LNCaP clone FGC (cell line): ENCODE measurements around the gene POLA1.

Source experiments
- DNase-seq: peaks from one replicate; pipeline ENCODE4 v3.0.0-alpha.2; 2011; ENCODE audit warnings: low read depth
- H3K4me3 ChIP-seq: 2 replicates; pipeline ENCODE4 v1.5.1; 2011; ENCODE audit warnings: mild to moderate bottlenecking, low read depth, low read length, control low read depth
- CTCF ChIP-seq: IDR thresholded peaks from 2 replicates; pipeline ENCODE4 v1.5.1; 2012; ENCODE audit warnings: mild to moderate bottlenecking; ENCODE audit not compliant: control insufficient read depth, insufficient read depth; ENCODE audit errors: extremely low read depth

Gene POLA1, protein sequence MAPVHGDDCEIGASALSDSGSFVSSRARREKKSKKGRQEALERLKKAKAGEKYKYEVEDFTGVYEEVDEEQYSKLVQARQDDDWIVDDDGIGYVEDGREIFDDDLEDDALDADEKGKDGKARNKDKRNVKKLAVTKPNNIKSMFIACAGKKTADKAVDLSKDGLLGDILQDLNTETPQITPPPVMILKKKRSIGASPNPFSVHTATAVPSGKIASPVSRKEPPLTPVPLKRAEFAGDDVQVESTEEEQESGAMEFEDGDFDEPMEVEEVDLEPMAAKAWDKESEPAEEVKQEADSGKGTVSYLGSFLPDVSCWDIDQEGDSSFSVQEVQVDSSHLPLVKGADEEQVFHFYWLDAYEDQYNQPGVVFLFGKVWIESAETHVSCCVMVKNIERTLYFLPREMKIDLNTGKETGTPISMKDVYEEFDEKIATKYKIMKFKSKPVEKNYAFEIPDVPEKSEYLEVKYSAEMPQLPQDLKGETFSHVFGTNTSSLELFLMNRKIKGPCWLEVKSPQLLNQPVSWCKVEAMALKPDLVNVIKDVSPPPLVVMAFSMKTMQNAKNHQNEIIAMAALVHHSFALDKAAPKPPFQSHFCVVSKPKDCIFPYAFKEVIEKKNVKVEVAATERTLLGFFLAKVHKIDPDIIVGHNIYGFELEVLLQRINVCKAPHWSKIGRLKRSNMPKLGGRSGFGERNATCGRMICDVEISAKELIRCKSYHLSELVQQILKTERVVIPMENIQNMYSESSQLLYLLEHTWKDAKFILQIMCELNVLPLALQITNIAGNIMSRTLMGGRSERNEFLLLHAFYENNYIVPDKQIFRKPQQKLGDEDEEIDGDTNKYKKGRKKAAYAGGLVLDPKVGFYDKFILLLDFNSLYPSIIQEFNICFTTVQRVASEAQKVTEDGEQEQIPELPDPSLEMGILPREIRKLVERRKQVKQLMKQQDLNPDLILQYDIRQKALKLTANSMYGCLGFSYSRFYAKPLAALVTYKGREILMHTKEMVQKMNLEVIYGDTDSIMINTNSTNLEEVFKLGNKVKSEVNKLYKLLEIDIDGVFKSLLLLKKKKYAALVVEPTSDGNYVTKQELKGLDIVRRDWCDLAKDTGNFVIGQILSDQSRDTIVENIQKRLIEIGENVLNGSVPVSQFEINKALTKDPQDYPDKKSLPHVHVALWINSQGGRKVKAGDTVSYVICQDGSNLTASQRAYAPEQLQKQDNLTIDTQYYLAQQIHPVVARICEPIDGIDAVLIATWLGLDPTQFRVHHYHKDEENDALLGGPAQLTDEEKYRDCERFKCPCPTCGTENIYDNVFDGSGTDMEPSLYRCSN (N-terminal part only)

GRCh38 chrX:24693453-24694202 is at the start of gene POLA1:
Gene POLA1, plus strand, starts transcription at chrX:24693918. Its CDS starts 44 bp downstream, at chrX:24693962.
- H3K4me3 ChIP-seq, result peak within 1 kb of the TSS; percentile 75
- TF ChIP-seq CTCF, result no peak
- DNase-seq, result peak; percentile 90

- TF ChIP-seq CTCF, result no peak
- no peak overlapping the region for H3K4me3 ChIP-seq
These were observed 47.7 kb upstream of the POLA1 start for GRCh38 chrX:24646006-24646405.

GRCh38 chrX:24646745-24647182 is 47.0 kb upstream of the POLA1 start:
- TF ChIP-seq CTCF, result no peak
- H3K4me3 ChIP-seq, result no peak overlapping the region
- DNase-seq, result no peak

More at GRCh38 chrX:24646006-24646405, 47.7 kb upstream of the POLA1 start:
- no peak for DNase-seq

DNA sequence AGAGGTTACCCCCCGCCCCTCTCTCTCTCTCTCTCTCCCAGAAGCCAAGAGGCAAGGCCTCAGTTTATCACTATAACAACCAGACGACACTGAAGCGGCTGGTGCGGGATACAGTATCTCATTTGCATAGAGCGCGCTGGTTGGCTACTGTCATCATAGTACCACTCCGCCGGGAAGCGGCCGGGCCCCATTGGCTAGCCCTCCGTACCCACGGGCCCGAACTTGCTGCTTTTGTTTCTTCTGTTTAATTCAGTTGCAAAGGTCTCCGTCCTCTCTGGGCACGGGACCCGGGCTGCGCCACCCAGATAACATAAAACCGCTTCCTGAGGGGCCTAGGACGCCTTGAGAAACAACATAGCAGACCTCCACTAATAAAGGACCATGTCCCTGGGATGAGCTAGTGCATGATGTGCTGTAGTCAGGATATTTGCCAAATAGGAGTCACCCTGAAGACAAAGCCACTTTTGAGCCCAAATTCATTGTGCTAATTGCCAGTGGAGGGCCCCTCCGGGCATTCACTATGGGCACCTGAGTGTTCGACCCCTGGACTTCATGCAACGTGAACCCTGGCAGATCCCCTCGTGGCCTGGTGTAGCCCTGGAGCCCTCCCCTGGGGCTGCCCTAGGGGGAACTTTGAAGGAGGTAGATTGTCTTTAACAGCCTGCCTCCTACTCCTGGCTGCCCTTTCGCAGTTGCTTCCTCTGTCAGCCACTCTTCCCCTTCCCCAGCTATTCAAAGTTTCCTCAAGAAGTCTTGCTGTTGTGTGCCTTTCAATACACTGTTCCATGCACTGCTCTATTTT is 46.3 kb upstream of the POLA1 start, which contains the start of gene PCYT1B:
Gene PCYT1B (minus strand): TSS at position 91 of the 802 bp plus-strand sequence. CDS start 242 bp downstream, outside the sequence.
- TF ChIP-seq CTCF, result no peak
- no peak within 1 kb of the TSS for H3K4me3 ChIP-seq
- DNase-seq, result no peak

DNA sequence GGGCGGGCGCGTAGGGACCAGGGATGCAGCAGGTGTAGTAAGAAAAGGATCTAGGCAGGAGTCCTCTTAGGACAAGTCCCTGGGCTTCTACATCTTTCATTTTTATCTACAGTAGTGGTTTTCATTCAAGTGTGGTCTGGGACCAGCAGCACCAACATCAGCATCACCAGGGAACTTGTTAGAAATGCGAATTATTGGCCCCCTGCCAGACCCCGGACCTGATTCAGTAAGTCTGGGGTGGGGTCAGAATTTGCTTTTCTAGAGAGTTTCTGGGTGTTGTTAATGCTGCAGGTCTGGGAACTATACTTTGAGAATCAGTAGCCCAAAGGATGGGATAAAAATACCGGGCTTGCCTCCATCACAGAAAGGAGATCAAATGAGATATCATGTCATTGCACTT is 45.2 kb upstream of the POLA1 start:
- no peak overlapping the region for H3K4me3 ChIP-seq
- DNase-seq, result no peak
- no peak for TF ChIP-seq CTCF
